GM12878 (cell line): Measurements from ENCODE around the gene SAMSN1. TPM values are rescaled to one million over a fixed set of nuclear protein-coding genes. Genes with fewer than 3 reads are reported as not detected.

Experiments
- ATAC-seq: fragments of 200-7000 bp; cut with Tn5 transposase; 3 replicates; pipeline ENCODE4 v1.9.1; 2020; ENCODE audit warnings: mild to moderate bottlenecking, moderate library complexity
- BruUV-seq: library from RNA; stranded (reverse); fragments of 400-500 nt; replicated peaks from 2 replicates; lab custom pipeline; 2021; lab: Mats Ljungman, UMichigan
- CTCF ChIA-PET: fragments of 300-600 bp; sonication (Branson Sonifier 250); formaldehyde crosslinking; extraction: SDS; loops from one replicate; lab custom pipeline; 2021; ENCODE audit warnings: inconsistent platforms; lab: Yijun Ruan, JAX
- POLR2A ChIA-PET: fragments of 350-600 bp; formaldehyde crosslinking; extraction: SDS; loops from one replicate; lab custom pipeline; 2021; ENCODE audit warnings: inconsistent platforms; lab: Charles Lee
- RAD21 ChIA-PET: fragments of 300-600 bp; sonication (Branson Sonifier 250); formaldehyde crosslinking; loops from one replicate; lab custom pipeline; 2023; ENCODE audit warnings: antibody characterized with exemption; ENCODE audit not compliant: unreplicated experiment; lab: Charles Lee
- SMC1A ChIA-PET: fragments of 300-600 bp; sonication (Branson Sonifier 250); formaldehyde crosslinking; loops from one replicate; lab custom pipeline; 2023; ENCODE audit not compliant: unreplicated experiment, uncharacterized antibody; lab: Charles Lee
- DNase-seq: peaks from one replicate; pipeline ENCODE4 v3.0.0-alpha.2; 2011; ENCODE audit warnings: low read depth, low spot score
- FAIRE-seq: peaks from 3 replicates; lab custom pipeline; 2011; peaks lifted over from hg19 to GRCh38; lab: Jason Lieb, UNC
- H2AFZ ChIP-seq: 2 replicates; pipeline ENCODE4 v1.6.0; 2011; ENCODE audit warnings: low read depth, low read length, control low read depth; ENCODE audit not compliant: control insufficient read depth
- H3K27ac ChIP-seq: 2 replicates; pipeline ENCODE4 v1.5.1; 2011; ENCODE audit warnings: control low read depth; ENCODE audit not compliant: control insufficient read depth, insufficient read depth
- H3K27me3 ChIP-seq, 2 experiments: replicated peaks in 1 of 2; 2 replicates each; pipeline versions ENCODE4 v1.6.0 to v1.6.1; 2011; ENCODE audit warnings: low read length in 1 of 2; ENCODE audit not compliant: control insufficient read depth in 2 of 2, insufficient read depth in 2 of 2
- H3K36me3 ChIP-seq, 2 experiments: 2 replicates each; pipeline ENCODE4 v1.5.1; 2011; ENCODE audit warnings: low read length in 1 of 2; ENCODE audit not compliant: control insufficient read depth in 2 of 2, insufficient read depth in 2 of 2
- H3K4me1 ChIP-seq: 2 replicates; pipeline ENCODE4 v1.6.1; 2011; ENCODE audit warnings: mild to moderate bottlenecking, low read length, moderate library complexity, mixed read lengths; ENCODE audit not compliant: control insufficient read depth, insufficient read depth
- H3K4me2 ChIP-seq: 2 replicates; pipeline ENCODE4 v1.6.0; 2011; ENCODE audit warnings: control low read depth; ENCODE audit not compliant: control insufficient read depth, insufficient read depth
- H3K4me3 ChIP-seq: fragments of 200-600 bp; sonication (generic); 2 replicates; pipeline ENCODE4 v1.5.1; 2016
- H3K79me2 ChIP-seq: 2 replicates; pipeline ENCODE4 v1.6.0; 2011; ENCODE audit warnings: low read length; ENCODE audit not compliant: control insufficient read depth, insufficient read depth
- H3K9ac ChIP-seq: 2 replicates; pipeline ENCODE4 v1.8.0; 2011; ENCODE audit warnings: low read length, control low read depth, mixed read lengths; ENCODE audit not compliant: control insufficient read depth, insufficient read depth
- H3K9me3 ChIP-seq: replicated peaks from 3 replicates; pipeline ENCODE4 v1.5.1; 2011; ENCODE audit warnings: mild to moderate bottlenecking, low read length; ENCODE audit not compliant: control insufficient read depth, insufficient read depth
- H4K20me1 ChIP-seq: 2 replicates; pipeline ENCODE4 v1.6.0; 2011; ENCODE audit not compliant: control insufficient read depth, insufficient read depth
- CEBPZ ChIP-seq: fragments of 150-350 bp; IDR thresholded peaks from 2 replicates; pipeline ENCODE4 v1.6.1; 2016; ENCODE audit warnings: low read depth, low read length
- WGBS: methylation state at CpG from one replicate; pipeline ENCODE4 v1.1.6; 2016; ENCODE audit warnings: low lambda C conversion rate; ENCODE audit not compliant: insufficient replicate concordance, insufficient coverage; ENCODE audit errors: missing lambda C conversion rate; 5-methylcytosine and 5-hydroxymethylcytosine counted together
- in situ Hi-C: fragments of 300-500 bp; cut with MboI; formaldehyde crosslinking; loops from 9 replicates; pipeline ENCODE4 v1.14.3; 2018; ENCODE audit warnings: mixed read lengths
- intact Hi-C: fragments of 100-400 bp; cut with micrococcal nuclease; formaldehyde crosslinking; loops from one replicate; pipeline ENCODE4 v1.14.2; 2022; ENCODE audit not compliant: unreplicated experiment
- polyA plus RNA-seq, 11 experiments: library from polyadenylated mRNA; depleted of rRNA in 4 of 11; unstranded in 6 of 11; stranded (reverse) in 5 of 11; fragments of >200 nt; fragmentation: Nextera tagmentation in 4 of 11; fragmentation: Illumina TruSeq in 1 of 11; extraction: Ambion mirVana in 4 of 11; extraction: Trizol in 1 of 11; gene quantifications; 1 replicate in 1 of 11; 2 replicates in 10 of 11; pipeline versions ENCODE4 v1.2.1 to v1.2.3, GENCODE V29; 2011 to 2016; ENCODE audit warnings: inconsistent platforms in 2 of 11, missing spikeins in 2 of 11, low read depth in 1 of 11
- total RNA-seq, 4 experiments: library from RNA; depleted of rRNA in 3 of 4; stranded (reverse); fragments of >200 nt in 3 of 4; fragmentation: Illumina TruSeq in 1 of 4; extraction: Trizol in 1 of 4; gene quantifications; 2 replicates each; pipeline versions ENCODE4 v1.2.1 to v1.2.3, GENCODE V29; 2013 to 2021

The SAMSN1 gene
- total and polyA plus RNA-seq, 10 of the 15 experiments (the other 5 are each of a cell fraction or from before 2014, with no cell fraction given), result 23.2 to 102 (median 44.9) TPM

DNA sequence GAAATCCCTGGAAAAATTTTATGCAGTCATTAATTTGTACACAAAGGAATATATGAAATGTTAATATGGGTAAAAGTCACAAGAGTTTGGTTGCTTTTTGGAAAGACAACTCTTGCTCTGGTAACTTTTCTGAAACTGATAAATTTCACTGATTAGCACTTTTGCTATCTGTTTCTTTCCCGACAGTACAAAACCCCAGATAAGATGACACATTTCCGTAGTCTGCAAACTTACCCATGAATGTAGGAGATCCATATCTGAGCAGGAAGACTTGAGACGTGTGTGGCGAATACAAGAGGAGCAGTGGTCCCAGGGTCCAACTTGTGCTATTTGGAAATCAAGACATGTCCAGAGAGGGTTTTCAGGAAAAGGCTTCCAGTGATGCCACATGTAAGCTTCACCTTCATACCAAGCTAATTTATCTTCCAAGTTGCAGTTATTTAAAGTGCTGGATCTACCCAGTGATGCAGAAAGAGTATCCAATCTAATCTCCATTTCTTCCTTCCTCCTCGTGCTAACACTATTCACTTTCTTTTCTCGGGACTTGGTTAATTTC lies 35.9 kb upstream of the SAMSN1 start:
- DNase-seq (no peak), FAIRE-seq (no peak), ATAC-seq (no peak)
- 97% methylated on average over 6 of the region's 6 CpGs for WGBS
- Histone ChIP-seq H3K27me3 (no peaks in the 10 kb centered on the region), H2AFZ (no peak overlapping the region), H3K79me2 (no peaks in the 10 kb centered on the region), H3K9me3 (no peaks in the 10 kb centered on the region; the same call in 2 of the 3 replicates), H3K36me3 (no peaks in the 10 kb centered on the region), H3K27ac (no peak overlapping the region), H3K4me3 (no peak overlapping the region), H4K20me1 (no peaks in the 10 kb centered on the region), H3K4me1 (no peaks in the 10 kb centered on the region), H3K4me2 (no peak overlapping the region), H3K9ac (no peak overlapping the region)
- intact Hi-C loops, result no loop called here
- no TSS peak for BruUV-seq
- RAD21 ChIA-PET, result no interaction called here
- no peak for TF ChIP-seq CEBPZ
- POLR2A ChIA-PET, result no interaction called here
- CTCF ChIA-PET, result interaction anchor here (1.0 to 1.2 kb wide), 2 partner anchors 10 kb away, joined by 3 to 9 read pairs; no protein-coding TSS in a partner anchor
- SMC1A ChIA-PET, result interaction anchor here (2.3 to 3.9 kb wide), 2 partner anchors 9 to 10 kb away, joined by 11 to 22 read pairs; no protein-coding TSS in a partner anchor
- in situ Hi-C loops, result no loop called here
